ENCODE results near the gene DCAF4.

DNA sequence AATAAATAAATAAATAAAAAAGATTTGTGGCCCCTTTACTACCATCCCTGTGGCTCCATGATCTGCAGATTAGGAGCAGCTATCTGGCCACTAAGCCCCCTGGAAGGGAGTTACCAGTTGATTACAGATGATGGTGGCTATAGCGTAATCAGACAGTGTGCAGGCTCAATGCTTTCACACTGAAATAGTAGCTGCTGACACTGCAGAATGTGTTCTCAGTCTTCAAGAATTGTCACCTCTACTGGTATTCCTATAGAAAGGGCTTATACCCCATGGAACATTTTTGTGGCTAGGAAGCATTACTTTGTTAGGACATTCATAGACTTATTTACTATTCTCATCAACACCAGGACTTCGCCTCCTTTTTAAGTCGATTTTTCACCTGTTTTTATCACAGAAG lies 30.9 kb downstream of the DCAF4 start:
- no peak for TF ChIP-seq TAF1 (IDR thresholded peaks at IDR 0.05; ENCODE audit: borderline replicate concordance, insufficient read depth, low read length)
- TF ChIP-seq POLR2AphosphoS5 (IDR thresholded peaks at IDR 0.05; ENCODE audit: low read depth, low read length): no peak
- TF ChIP-seq, protein P1, sequence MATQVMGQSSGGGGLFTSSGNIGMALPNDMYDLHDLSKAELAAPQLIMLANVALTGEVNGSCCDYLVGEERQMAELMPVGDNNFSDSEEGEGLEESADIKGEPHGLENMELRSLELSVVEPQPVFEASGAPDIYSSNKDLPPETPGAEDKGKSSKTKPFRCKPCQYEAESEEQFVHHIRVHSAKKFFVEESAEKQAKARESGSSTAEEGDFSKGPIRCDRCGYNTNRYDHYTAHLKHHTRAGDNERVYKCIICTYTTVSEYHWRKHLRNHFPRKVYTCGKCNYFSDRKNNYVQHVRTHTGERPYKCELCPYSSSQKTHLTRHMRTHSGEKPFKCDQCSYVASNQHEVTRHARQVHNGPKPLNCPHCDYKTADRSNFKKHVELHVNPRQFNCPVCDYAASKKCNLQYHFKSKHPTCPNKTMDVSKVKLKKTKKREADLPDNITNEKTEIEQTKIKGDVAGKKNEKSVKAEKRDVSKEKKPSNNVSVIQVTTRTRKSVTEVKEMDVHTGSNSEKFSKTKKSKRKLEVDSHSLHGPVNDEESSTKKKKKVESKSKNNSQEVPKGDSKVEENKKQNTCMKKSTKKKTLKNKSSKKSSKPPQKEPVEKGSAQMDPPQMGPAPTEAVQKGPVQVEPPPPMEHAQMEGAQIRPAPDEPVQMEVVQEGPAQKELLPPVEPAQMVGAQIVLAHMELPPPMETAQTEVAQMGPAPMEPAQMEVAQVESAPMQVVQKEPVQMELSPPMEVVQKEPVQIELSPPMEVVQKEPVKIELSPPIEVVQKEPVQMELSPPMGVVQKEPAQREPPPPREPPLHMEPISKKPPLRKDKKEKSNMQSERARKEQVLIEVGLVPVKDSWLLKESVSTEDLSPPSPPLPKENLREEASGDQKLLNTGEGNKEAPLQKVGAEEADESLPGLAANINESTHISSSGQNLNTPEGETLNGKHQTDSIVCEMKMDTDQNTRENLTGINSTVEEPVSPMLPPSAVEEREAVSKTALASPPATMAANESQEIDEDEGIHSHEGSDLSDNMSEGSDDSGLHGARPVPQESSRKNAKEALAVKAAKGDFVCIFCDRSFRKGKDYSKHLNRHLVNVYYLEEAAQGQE (IDR thresholded peaks at IDR 0.05; ENCODE audit: insufficient read depth in 1 of 2, low read depth in 2 of 2, low read length in 2 of 2): no peak
